ENCODE results near the gene METTL17. TPM values are rescaled to one million over a fixed set of nuclear protein-coding genes. Genes with fewer than 3 reads are reported as not detected.
"Not testable (repeated sequence)": the region's sequence is repeated elsewhere in the genome, so short reads cannot be mapped to it uniquely, and the experiment has no call there.

The METTL17 gene
- total RNA-seq, 1 experiment from 2014 or later = 62.4 TPM

DNA sequence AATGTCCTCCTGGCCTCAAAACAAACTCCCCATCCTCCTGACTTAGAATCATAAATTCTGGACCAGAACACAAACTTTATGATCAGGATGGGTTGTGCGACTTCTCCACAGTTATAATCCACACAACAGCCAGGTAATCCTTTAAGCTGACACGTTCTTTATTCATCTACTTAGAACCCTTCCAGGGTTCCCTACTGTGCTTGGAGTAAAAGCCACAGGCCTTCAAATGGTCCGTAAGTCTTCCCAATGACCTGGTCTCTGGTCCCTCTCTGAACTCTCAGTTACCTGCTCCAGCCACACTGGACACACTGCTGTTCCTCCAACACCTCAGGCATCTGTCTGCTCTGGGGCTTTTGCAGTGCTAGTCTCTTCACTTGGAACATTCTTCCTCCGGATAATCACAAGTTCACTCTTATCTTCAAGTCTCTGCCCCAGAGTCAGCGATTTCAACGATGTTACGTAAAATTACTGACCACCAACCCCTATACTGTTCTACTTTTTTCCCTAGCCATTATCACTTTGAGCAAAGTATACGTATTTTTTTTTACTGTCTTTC is 50.7 kb downstream of the METTL17 start:
- ChIA-PET CTCF (interaction anchor here (0.6 to 7.2 kb wide), 46 partner anchors 9 to 1263 kb away, joined by 3 to 391 read pairs (median 6); partner anchors contain the start of genes ARHGEF40, SLC39A2, TMEM253 and TPPP2), POLR2A (interaction anchor here (0.8 to 3.0 kb wide), 9 partner anchors 13 to 182 kb away, joined by 3 to 40 read pairs (median 5); partner anchors contain the start of gene ARHGEF40)
- no peak for DNase-seq (ENCODE audit: unreplicated experiment)
- intact Hi-C loops (cut with micrococcal nuclease) = loop anchor here (1.0 to 2.0 kb wide), 4 partner anchors 26 to 343 kb away; no protein-coding TSS in a partner anchor
- no peak for TF ChIP-seq CTCF (IDR thresholded peaks at IDR 0.05; ENCODE audit: unreplicated experiment)
- no TSS peak for BruUV-seq (replicated peaks)
- H3K4me1 Mint-ChIP-seq (ENCODE audit: insufficient read depth, unreplicated experiment) = peaks cover 37% of the 10 kb centered on the region
- H3K27ac Mint-ChIP-seq (ENCODE audit: low read depth, unreplicated experiment) = no peak overlapping the region
- peaks cover 6% of the 10 kb centered on the region for H3K36me3 Mint-ChIP-seq (ENCODE audit: insufficient read depth, unreplicated experiment)
- no peak overlapping the region for H3K4me3 Mint-ChIP-seq (ENCODE audit: unreplicated experiment)
- H3K9me3 Mint-ChIP-seq (ENCODE audit: unreplicated experiment) = no peaks in the 10 kb centered on the region
- no peaks in the 10 kb centered on the region for H3K27me3 Mint-ChIP-seq (ENCODE audit: insufficient read depth, unreplicated experiment)

GRCh38 chr14:21040941-21041340 is 51.2 kb downstream of the METTL17 start:
- not testable (repeated sequence) for DNase-seq (ENCODE audit: unreplicated experiment); H3K9me3 Mint-ChIP-seq (ENCODE audit: unreplicated experiment); H3K36me3 Mint-ChIP-seq (ENCODE audit: insufficient read depth, unreplicated experiment); H3K4me3 Mint-ChIP-seq (ENCODE audit: unreplicated experiment); H3K27me3 Mint-ChIP-seq (ENCODE audit: insufficient read depth, unreplicated experiment); BruUV-seq (replicated peaks)
- H3K27ac Mint-ChIP-seq (ENCODE audit: low read depth, unreplicated experiment) = peak overlapping the region; percentile 83
- POLR2A ChIA-PET = interaction anchor here (1.1 to 3.0 kb wide), 7 partner anchors 13 to 182 kb away, joined by 3 to 40 read pairs (median 6); no protein-coding TSS in a partner anchor
- peaks cover 37% of the 10 kb centered on the region for H3K4me1 Mint-ChIP-seq (ENCODE audit: insufficient read depth, unreplicated experiment)
- intact Hi-C loops (cut with micrococcal nuclease) = loop anchor here (1.0 to 2.0 kb wide), 4 partner anchors 27 to 344 kb away; no protein-coding TSS in a partner anchor
- CTCF ChIA-PET = interaction anchor here (0.6 to 7.2 kb wide), 40 partner anchors 10 to 871 kb away, joined by 3 to 391 read pairs (median 7); partner anchors contain the start of genes ARHGEF40, SLC39A2, TMEM253 and TPPP2

DNA sequence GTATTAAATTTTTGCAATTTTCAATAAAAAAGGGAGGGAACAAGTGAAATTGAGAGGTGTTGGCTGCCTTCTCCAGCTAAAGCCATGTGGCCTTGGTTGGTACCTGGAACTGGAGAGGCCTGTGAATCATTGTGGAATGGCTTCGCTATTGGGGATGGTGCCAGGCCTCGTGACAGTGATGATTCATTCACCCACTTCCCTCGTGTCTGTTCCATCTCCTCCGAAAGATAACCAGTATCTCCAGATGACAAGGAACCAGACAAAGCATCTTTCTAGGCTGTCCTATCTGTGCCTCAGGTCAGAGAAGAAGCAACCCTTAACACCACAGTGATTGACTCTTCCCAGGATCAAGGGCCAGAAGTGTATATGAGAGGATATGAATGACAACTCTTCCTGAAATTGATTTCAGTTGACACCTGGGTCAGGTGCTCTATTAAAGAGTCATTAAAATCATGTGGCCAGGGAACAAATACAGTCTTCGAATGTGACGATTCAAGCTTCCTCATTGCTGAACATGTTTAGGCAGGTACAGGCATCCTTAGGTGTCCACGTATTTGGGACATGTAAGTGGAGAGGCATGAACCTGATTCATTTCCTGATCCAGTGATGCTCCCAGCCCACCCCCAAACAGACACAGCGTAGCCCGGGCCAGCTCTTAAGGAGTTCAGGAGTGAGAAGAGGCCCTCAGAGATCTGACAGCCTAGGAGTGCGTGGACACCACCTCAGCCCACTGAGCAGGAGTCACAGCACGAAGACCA is 52.1 kb downstream of the METTL17 start, which contains the start of gene RNASE7:
Gene RNASE7 (plus strand): TSS at position 687 of the 758 bp plus-strand sequence. CDS start 631 bp downstream, outside the sequence.
- intact Hi-C loops (cut with micrococcal nuclease) = loop anchor here (2.0 kb wide), 1 partner anchor 71 kb away; no protein-coding TSS in a partner anchor
- ChIA-PET CTCF (interaction anchor here (0.6 to 7.2 kb wide), 22 partner anchors 9 to 409 kb away, joined by 3 to 391 read pairs (median 20); partner anchors contain the start of genes ARHGEF40, SLC39A2 and TPPP2), POLR2A (interaction anchor here (0.8 to 3.0 kb wide), 10 partner anchors 21 to 580 kb away, joined by 3 to 40 read pairs (median 4); partner anchors contain the start of gene PIP4P1)
- H3K36me3 Mint-ChIP-seq (ENCODE audit: insufficient read depth, unreplicated experiment) = peaks cover 6% of the 10 kb centered on the region
- H3K27ac Mint-ChIP-seq (ENCODE audit: low read depth, unreplicated experiment) = peak within 1 kb of the TSS; percentile 83
- H3K4me1 Mint-ChIP-seq (ENCODE audit: insufficient read depth, unreplicated experiment) = peaks cover 37% of the 10 kb centered on the region
- DNase-seq (ENCODE audit: unreplicated experiment) = peak; percentile 57
- peak within 1 kb of the TSS; percentile 63 for H3K4me3 Mint-ChIP-seq (ENCODE audit: unreplicated experiment)
- no peaks in the 10 kb centered on the region for H3K27me3 Mint-ChIP-seq (ENCODE audit: insufficient read depth, unreplicated experiment)
- no peaks in the 10 kb centered on the region for H3K9me3 Mint-ChIP-seq (ENCODE audit: unreplicated experiment)
- TSS peak; percentile 72 for BruUV-seq (replicated peaks)
- TF ChIP-seq CTCF (IDR thresholded peaks at IDR 0.05; ENCODE audit: unreplicated experiment) = no peak

- Mint-ChIP-seq H3K4me1 (ENCODE audit: insufficient read depth, unreplicated experiment) (peaks cover 37% of the 10 kb centered on the region), H3K27ac (ENCODE audit: low read depth, unreplicated experiment) (peak overlapping the region; percentile 83), H3K9me3 (ENCODE audit: unreplicated experiment) (no peaks in the 10 kb centered on the region), H3K4me3 (ENCODE audit: unreplicated experiment) (peak overlapping the region; percentile 63), H3K36me3 (ENCODE audit: insufficient read depth, unreplicated experiment) (peaks cover 6% of the 10 kb centered on the region), H3K27me3 (ENCODE audit: insufficient read depth, unreplicated experiment) (no peaks in the 10 kb centered on the region)
- TF ChIP-seq CTCF (IDR thresholded peaks at IDR 0.05; ENCODE audit: unreplicated experiment) = no peak
- CTCF ChIA-PET = interaction anchor here (0.7 to 7.2 kb wide), 8 partner anchors 26 to 410 kb away, joined by 3 to 391 read pairs (median 7); partner anchors contain the start of gene SLC39A2
- peak; percentile 17 for DNase-seq (ENCODE audit: unreplicated experiment)
- POLR2A ChIA-PET = interaction anchor here (0.8 to 2.7 kb wide), 4 partner anchors 61 to 362 kb away, joined by 3 to 15 read pairs (median 4); no protein-coding TSS in a partner anchor
- BruUV-seq (replicated peaks) = TSS peak; percentile 60
- intact Hi-C loops (cut with micrococcal nuclease) = no loop called here
Measured at GRCh38 chr14:21042918-21043317, 53.1 kb downstream of the METTL17 start.

All from MCF 10A (cell line).